Measurements from ENCODE around the gene MPHOSPH9.
"Not testable (repeated sequence)": the region's sequence is repeated elsewhere in the genome, so short reads cannot be mapped to it uniquely, and the experiment has no call there.

- TF ChIP-seq TOX (CRISPR knock-in tag; IDR thresholded peaks at IDR 0.05; ENCODE audit: borderline replicate concordance); BACH2 (CRISPR knock-in tag; IDR thresholded peaks at IDR 0.05; ENCODE audit: borderline replicate concordance); TCF4 (CRISPR knock-in tag; IDR thresholded peaks at IDR 0.05; ENCODE audit: borderline replicate concordance); ZFP3 (CRISPR knock-in tag; IDR thresholded peaks at IDR 0.05); PATZ1 (CRISPR knock-in tag; IDR thresholded peaks at IDR 0.05; ENCODE audit: borderline replicate concordance); RARB (CRISPR knock-in tag; IDR thresholded peaks at IDR 0.05); CSDC2 (CRISPR knock-in tag; IDR thresholded peaks at IDR 0.05): not testable (repeated sequence)
Observed at GRCh38 chr12:123206794-123207193, 26.1 kb downstream of the MPHOSPH9 start.

Data from SK-N-SH treated with all-trans-retinoic acid at 6 μM for 48 hours (cell line).